HL-60 (cell line): ENCODE measurements around the gene ZNF346.

Source experiments
- CTCF ChIP-seq: IDR thresholded peaks from one replicate; pipeline ENCODE4 v1.5.1; 2011; ENCODE audit warnings: low read length, control low read depth, inconsistent platforms; ENCODE audit not compliant: insufficient read depth
- POLR2AphosphoS5 ChIP-seq: IDR thresholded peaks from 2 replicates; pipeline ENCODE4 v1.6.1; 2012; ENCODE audit warnings: low read depth

- no peak for TF ChIP-seq CTCF
- TF ChIP-seq POLR2AphosphoS5 = no peak
Measured at GRCh38 chr5:177010153-177010552, 12.3 kb upstream of the ZNF346 start.
